CD1c-positive myeloid dendritic cell (primary cell): ENCODE results near the gene FOXL3.
A peak's percentile ranks its signal among the peaks of the same experiment; 100 is the strongest.
"Not testable (repeated sequence)": the region's sequence is repeated elsewhere in the genome, so short reads cannot be mapped to it uniquely, and the experiment has no call there.

Experiments used
- DNase-seq: peaks from one replicate; pipeline ENCODE4 v3.0.0-alpha.2; 2016; ENCODE audit errors: extremely low spot score

The FOXL3 gene

DNA sequence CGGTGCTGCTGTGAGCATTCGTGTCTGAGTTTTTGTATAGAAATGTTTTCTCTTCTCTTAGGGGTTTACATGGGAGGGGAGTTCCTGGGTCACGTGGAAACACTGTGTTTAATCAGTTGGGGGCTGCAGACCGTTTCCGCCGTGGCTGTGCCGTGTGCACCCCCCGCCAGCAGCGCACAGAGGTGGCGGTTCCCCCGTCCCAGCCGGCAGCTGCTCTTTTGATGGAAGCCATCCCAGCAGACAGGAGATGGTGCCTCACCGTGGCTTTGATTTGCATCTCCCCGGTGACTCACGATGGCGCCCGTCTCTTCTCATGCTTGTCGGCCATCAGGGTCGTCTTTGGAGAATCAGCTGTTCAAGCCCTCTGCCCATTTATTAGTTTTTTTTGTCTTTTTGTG, 34.9 kb upstream of the FOXL3 start:
- no peak for DNase-seq

DNA sequence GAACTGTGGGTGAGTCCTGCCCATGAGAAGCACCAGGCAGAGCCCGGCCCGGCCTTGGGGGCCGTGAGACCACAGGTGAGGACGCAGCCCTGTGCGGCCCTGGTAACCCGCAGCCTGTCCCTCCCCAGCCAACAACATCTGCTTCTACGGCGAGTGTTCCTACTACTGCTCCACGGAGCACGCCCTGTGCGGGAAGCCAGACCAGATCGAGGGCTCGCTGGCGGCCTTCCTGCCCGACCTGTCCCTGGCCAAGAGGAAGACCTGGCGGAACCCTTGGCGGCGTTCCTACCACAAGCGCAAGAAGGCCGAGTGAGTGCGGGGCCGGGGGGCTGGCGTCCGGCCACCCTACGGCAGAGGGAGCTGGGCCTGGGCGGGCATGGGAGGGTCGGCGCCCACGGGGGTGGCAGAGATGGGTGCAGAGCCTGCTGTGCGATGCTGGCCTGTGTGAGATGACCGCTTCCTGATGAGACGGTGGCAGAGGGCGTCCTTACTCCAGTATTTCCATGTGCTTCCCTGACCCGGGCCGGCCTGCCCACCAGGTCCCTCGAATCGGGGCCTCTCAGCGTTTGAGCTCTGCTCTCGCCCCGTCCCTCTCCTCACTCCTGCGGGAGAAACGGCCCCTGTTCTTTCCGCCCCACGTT, 34.1 kb upstream of the FOXL3 start:
- DNase-seq, result no peak

- no peak for DNase-seq
Measured at GRCh38 chr7:256461-256940, 33.5 kb upstream of the FOXL3 start.

DNA sequence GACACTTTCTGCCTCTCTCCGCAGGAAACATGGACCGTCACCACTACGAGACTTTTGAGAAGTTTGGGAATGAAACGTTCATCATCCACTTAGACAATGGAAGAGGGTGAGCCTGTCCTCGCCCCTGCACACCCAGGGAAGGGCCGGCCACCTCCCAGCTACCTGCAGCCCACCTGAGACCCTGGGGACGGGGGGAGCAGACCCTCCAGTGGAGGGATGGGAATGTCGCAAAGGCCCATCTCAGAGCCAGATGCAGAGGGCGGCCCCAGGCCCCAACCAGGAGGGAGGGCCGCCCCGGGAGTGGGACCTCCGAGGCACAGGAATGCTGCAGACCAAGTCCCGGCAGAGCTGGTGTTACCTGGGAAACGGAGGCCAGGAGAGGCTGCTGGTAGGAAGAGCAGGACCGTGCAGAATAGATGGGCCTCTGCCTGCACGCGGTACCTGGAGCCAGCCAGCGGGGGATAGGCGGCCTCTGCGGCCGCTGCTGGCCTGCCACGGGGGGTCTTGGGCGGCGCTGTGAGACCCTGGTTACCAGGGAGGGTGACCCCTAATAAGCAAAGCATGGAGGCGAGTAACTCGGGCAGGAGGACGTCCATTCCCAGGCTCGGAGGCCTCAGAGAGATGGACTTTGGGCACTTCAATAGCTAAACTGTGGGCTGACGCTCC, 32.9 kb upstream of the FOXL3 start:
- no peak for DNase-seq

- DNase-seq, result no peak
Measured at GRCh38 chr7:257647-257992, 32.4 kb upstream of the FOXL3 start.

GRCh38 chr7:258476-259190, 31.3 kb upstream of the FOXL3 start:
- no peak for DNase-seq

DNA sequence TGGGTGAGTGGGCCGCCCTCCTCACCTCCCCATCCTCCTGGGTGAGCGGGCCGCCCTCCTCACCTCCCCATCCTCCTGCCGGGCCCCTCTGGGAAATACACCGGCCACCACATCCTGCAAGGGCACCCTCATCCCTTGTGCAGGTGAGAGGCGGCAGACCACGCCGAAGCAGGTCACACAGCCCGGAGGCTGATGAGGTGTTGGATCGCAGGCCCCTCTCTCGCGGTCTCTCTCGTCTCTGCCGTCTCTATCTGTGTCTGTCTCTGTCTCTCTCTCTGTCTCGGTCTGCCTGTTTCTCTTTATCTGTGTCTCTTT, 30.8 kb upstream of the FOXL3 start:
- DNase-seq, result no peak

DNA sequence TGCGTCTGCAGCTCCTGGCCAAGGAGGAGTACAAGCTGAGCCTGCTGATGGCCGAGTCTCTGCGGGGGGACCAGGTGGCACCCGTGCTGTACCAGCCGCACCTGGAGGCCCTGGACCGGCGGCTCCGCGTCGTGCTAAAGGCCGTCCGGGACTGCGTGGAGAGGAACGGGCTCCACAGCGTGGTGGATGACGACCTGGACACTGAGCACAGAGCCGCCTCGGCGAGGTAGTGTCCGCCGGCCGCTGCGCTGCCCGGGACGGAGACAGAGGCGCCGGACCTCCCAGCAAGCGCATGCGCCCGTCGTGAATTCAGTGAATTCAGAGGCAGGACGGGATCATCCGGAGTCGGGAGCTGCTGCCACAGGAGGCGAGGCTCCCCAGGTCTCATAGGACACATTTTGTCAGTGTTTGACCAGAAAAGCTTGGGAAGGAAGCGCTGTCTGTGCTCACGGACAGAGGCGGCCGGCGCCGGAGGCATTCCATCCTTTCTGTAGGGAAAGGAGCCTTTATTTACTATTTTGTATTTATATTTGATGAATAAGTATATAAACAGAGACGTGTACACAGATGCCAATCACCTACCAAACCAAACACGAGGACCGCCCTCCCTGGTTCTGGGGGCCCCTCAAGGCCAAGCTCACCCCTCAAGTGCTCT, 30.1 kb upstream of the FOXL3 start:
- DNase-seq, result no peak

DNA sequence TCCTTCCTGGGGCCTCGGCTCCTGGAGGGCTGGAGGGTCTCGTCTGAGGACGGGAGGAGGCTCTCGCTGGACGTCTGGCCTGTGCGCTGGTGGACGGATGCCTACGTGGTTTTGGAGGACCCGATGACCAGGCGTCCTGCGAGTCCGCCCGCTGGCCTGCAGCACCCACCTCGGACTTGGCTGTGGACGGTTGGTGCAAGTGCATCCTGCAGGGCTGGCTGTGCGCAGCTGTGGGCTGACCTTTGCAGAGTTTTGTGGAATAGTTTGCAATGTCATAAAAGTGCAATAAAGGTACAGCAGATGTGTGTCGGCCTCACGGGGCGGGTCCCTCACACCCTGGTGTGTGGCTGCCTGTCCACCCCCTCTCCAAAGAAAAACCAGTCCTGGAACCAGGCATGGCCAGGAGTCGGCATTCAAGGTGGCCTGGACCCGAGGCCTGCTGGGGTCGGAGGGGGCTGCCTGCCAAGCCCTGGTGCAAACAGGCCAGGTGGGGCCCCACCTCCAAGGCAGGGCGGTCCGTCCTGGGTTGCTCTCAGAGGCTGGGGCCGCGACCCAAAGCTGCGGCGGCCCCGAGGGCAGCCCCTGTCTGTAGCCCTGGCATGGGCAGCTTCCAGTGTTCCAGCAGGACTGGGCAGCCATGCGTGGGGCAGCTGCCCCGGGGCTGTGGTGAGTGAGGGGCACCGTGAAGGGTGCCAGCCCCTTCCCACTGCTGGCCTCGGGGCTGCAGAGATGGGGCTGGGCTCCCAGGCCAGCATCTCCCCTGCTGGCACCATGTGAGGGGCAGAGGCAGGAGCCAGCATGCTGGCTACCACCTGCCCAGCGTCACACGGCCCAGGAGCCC, 29.3 kb upstream of the FOXL3 start:
- no peak for DNase-seq

GRCh38 chr7:261341-262250, 28.4 kb upstream of the FOXL3 start:
- no peak for DNase-seq

DNA sequence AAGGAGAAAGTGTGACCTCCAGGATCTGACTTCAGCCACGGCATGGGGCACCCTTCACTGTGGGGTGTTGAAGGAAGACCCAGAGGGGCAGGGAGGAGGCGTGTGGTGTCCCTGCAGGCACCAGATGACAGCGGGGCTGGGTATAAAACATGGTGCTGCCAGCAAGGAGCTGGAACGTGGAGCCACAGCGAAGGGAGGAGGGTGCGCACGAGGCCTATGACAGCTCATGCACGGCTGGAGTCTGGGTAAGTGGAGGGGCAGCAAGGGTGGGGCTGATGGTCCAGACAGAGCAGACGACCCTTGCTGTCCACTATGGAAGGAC, 27.8 kb upstream of the FOXL3 start:
- no peak for DNase-seq

- DNase-seq, result not testable (repeated sequence)
Measured at GRCh38 chr7:262631-263311, 27.2 kb upstream of the FOXL3 start.

DNA sequence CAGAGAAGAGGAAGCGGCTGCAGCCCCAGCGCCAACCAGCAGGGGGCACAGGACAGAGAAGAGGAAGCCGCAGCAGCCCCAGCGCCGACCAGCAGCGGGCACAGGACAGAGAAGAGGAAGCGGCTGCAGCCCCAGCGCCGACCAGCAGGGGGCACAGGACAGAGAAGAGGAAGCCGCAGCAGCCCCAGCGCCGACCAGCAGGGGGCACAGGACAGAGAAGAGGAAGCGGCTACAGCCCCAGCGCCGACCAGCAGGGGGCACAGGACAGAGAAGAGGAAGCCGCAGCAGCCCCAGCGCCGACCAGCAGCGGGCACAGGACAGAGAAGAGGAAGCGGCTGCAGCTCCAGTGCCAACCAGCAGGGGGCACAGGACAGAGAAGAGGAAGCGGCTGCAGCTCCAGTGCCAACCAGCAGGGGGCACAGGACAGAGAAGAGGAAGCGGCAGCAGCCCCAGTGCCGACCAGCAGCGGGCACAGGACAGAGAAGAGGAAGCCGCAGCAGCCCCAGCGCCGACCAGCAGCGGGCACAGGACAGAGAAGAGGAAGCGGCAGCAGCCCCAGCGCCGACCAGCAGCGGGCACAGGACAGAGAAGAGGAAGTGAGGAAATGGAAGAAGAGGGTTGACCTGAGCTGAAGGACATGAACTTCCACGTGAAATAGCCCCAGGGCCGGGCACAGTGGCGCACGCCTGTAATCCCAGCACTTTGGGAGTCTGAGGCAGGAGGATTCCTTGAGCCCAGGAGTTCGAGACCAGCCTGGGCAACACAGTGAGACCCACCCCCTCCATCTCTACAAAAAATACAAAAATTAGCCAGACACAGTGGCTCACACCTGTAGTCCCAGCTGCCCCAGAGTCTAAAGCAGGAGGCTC, 26.3 kb upstream of the FOXL3 start:
- DNase-seq, result peak; percentile 48

- peak; percentile 18 for DNase-seq
Measured at GRCh38 chr7:264541-265191, 25.3 kb upstream of the FOXL3 start.

- DNase-seq, result no peak
Measured at GRCh38 chr7:265192-265997, 24.6 kb upstream of the FOXL3 start.

GRCh38 chr7:265998-266850, 23.7 kb upstream of the FOXL3 start:
- DNase-seq, result no peak
